HG03108 (cell line): ENCODE measurements around the gene FPR2.
"Not testable (repeated sequence)": the region's sequence is repeated elsewhere in the genome, so short reads cannot be mapped to it uniquely, and the experiment has no call there.

Source experiments
- ATAC-seq: cut with Tn5 transposase; IDR thresholded peaks from one replicate; pipeline ENCODE4 v1.9.1; 2021; ENCODE audit warnings: moderate library complexity; ENCODE audit not compliant: unreplicated experiment

Gene FPR2

DNA sequence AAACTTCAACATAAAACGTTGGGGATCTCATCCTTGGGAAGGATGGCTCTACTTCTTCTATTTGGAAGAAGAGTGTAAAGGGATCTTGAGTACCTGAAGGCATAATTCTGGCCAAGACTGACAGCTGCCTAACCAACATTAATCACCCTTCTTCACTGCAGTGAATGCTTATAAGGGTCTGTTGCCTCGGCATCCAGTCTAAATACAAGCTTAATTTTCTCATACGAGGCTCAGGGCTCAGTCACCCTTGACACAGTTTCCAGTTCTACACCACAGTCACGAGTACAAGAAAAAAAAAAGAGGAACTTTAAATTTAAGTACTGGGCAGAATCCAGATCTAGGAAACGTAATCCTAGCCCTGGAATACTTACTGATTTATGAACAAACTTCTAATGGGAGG is 43.0 kb downstream of the FPR2 start:
- ATAC-seq: no peak

DNA sequence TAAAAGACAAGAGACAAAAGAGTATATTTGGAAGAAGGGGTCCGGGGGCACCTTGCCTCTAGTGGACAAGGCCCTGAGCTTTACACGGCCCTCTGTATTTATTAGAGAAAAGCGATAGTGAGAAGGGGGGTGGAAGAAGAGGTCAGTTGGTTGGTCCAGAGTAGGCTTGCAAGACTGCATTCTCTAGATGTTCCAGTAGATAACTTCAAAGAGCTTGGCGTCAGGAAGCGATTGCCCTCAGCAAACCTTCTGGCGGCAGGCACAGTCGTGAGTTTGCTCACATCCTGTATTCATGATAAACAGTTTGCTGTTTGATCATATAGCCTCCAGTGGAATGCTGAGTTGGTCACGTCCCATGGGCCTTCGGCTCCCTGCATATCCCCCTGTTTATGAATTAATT is 43.8 kb downstream of the FPR2 start:
- not testable (repeated sequence) for ATAC-seq

DNA sequence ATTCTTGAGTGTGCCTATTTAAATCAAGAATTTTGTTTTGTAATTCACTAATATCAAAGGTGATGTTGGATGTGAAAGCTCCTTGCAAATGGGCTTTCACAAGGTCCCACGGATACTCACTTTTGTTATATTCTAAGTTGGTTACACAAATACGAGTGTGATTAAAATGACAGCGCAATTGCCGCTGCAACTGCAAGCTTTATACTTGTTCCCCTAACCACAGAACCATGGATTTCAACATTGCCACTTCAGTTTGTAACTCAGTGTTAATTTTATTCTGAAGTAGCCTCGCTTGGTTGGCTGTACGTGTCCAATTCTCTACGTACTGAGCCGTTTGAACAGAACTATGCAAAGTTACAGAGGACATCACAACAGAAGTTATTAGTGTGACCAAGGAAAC is 44.4 kb downstream of the FPR2 start:
- not testable (repeated sequence) for ATAC-seq

DNA sequence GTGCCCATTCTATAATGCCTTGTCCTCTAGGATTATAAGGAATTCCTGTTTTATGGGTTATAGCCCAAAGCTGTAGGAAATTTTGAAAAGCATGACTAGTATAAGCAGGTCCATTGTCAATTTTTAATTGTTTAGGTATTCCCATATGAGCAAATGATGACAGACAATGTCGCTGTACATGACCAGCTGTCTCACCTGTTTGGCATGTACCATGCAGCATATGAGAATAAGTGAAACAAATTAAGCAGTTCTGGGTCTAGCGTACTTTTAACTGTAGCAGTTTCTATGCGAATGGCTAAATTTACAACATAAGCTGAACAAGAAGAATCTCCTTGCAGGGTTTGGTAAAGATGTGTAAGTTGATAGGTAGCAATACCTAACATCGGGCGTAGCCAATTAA is 45.6 kb downstream of the FPR2 start:
- not testable (repeated sequence) for ATAC-seq

DNA sequence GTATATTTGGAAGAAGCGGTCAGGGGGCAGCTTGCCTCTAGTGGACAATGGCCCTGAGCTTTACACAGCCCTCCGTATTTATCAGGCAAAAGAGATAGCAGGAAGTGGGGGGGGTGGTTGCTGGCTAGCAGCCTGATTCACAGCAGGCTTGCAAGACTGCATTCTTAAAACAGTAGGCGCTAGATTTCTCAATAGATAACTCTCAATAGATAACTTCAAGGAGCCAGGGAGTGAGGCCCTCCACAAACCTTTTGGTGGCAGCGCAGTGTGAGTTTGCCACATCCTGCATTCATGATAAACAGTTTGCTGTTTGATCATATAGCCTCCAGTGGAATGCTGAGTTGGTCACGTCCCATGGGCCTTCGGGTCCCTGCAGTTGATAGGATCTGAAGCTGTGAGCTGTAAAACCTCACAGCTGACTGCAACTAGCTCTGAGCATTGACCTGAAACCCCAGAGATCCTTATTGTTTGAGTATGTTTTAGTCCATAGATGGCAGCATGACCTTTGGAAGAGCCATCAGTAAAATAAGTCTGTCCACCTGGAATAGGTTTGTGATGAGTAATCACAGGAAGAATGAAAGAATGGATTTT is 46.2 kb downstream of the FPR2 start:
- no peak for ATAC-seq

DNA sequence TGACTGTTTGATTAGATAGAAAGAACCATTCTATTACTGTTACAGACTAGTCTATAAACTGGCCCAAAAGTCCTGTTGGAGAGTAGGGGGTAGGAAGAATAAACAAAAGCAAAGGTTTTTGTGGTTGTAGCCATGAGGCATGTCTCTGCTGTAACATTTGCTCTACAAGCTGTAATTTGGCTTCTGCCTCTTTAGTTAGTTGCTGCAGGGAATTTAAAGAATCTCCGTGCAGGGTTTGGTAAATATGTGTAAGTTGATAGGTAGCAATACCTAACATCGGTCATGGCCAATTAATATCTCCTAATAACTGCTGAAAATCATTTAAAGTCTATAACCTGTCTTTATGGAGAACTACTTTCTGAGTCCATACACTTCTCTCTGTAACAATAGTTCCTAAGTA is 46.9 kb downstream of the FPR2 start:
- ATAC-seq: no peak

DNA sequence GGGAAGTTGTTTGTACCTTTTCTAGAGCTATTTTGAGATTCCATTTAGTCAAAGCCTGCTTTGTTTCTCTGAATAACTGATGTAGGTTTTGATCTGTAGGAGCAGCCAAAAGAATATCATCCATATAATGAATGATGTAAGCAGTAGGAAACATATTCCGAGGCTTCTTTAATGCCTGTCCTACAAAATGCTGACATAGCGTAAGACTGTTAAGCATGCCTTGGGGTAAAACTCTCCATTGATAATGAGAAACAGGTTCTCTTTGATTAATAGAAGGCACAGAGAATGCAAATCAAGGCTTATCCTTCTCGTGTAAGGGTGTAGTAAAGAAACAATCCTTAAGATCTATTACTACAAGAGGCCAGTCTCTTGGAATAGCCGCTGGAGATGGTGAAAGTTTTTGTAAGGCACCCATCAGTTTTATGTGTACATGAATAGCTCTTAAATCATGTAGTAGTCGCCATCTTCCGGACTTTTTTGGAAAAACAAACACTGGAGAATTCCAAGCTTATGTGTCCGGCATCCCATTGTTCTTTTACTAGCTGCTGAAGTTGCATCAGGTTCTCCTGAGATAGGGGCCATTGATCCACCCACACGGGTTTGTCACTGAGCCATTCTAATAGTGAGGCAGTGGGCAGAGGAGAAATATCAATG is 47.5 kb downstream of the FPR2 start:
- ATAC-seq: no peak

DNA sequence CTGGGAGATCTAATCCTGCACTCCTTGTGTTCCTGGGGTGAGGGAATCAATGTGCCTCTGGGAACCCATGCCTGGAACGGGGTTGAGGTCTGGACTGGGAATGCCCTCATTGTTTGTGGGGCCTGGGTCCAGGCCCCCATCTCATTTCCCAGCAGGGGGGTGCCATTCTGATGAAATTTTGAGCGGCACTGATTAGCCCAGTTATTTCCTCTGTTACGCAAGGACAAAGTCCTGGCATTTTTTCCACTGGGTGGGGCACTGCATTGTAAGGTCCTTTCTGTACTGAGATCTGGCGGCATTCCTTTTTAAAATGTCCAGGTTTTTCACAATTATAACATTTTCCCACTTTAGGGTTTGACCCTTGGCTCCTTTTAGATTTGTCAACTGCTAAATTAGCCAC is 48.8 kb downstream of the FPR2 start:
- no peak for ATAC-seq

DNA sequence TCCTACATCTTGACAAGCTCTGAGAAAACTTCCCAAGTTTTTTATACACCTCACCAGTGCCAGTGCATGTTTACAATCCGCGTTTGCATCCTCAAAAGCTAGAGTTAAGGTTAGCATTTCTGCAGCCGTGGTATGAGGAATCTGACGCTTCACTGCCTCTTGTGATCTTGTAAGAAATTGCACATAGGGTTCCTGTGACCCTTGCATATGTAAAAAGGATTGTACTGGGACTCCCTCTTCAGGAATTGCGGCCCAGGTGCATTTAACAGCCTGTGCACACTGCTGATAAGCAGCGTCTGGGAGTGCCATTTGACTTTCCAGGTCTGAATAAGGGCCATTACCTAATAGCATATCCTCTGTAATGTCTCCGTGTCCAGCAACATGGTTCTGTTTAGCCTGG is 49.2 kb downstream of the FPR2 start:
- no peak for ATAC-seq

DNA sequence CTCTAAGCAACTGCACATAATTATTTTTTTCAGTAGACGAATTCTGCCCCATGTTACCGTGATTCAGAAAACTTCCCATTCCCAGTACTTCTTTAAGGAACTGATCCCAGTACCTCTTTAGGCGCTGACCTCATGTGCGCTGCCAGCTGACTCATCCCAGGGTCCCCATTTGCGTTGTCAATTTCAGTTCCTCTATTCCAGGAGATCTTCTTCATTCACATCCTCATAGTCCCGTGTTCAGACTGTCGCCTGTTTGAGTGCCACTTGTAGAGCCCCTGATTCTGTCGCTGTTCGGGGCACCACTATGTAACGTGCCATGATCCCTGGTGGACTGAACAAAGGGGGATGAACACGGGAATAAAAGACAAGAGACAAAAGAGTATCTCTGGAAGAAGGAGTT is 50.4 kb downstream of the FPR2 start:
- ATAC-seq: no peak

DNA sequence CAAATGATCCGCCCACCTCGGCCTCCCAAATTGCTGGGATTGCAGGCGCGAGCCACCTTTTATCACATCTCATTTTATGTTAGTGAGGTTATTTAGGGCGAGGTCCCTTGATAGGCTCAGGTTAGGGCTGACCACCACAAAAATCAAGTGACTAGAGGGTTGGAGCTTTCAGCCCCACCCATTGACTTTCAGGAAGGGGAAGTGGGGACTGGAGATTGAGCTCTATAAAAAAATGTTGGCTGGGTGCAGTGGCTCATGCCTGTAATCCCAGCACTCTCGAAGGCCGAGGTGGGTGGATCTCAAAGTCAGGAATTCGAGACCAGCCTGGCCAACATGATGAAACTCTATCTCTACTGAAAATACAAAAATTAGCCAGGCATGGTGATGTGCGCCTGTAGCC is 54.1 kb downstream of the FPR2 start:
- ATAC-seq: no peak

DNA sequence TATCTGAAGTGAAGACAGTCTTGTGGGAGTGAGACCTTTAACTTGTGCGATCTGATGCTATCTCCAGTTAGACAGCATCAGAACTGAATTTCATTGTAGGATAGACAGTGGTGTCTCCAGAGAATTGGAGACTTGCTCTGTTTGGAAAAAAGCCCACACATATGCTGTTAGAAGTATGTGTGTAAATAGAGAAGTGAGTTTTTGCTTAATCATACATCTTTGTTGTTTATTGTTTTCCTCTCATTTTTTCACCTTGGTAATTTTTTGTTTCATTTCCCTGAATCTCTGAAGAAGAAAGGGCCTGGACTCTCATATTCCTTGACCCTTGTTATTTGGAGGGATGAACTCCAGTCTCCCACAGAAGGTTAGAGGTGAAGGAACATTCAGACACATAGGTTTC is 55.7 kb downstream of the FPR2 start:
- no peak for ATAC-seq

DNA sequence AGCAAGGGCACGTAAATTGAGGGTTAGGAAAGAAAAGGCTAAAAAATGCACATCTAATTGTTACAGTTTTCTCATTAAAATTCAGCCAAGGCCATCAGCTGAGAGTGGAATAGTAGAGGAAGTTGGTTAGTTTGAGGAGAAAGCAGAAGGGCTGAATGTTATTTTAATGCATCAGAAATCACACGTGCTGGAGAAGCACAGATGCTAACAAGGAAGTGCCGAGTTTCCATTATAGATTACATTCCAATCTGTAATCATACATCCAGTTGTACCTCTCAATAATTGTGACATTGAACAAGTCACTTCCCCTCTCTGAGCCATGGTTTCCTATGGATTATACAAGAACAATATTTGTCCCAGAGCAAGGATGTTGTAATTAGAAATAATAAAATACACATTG is 59.0 kb downstream of the FPR2 start:
- no peak for ATAC-seq
